Loucy (cell line): ENCODE results near the gene OR10J4.

Experiments used
- H2AFZ ChIP-seq: fragments of 200-600 bp; sonication (generic); 2 replicates; pipeline ENCODE4 v1.6.0; 2016; ENCODE audit warnings: antibody characterized with exemption, mild to moderate bottlenecking, low read length, moderate library complexity
- H3F3A ChIP-seq: fragments of 200-600 bp; 2 replicates; pipeline ENCODE4 v1.6.0; 2016; ENCODE audit warnings: antibody characterized with exemption, low read depth, mild to moderate bottlenecking
- H3K27me3 ChIP-seq: fragments of 200-600 bp; sonication (generic); 2 replicates; pipeline ENCODE4 v1.6.1; 2014; ENCODE audit warnings: low read length, mild to moderate bottlenecking; ENCODE audit not compliant: insufficient read depth, poor library complexity, severe bottlenecking
- H3K36me3 ChIP-seq: fragments of 200-600 bp; sonication (generic); 2 replicates; pipeline ENCODE4 v1.6.1; 2016; ENCODE audit warnings: low read length; ENCODE audit not compliant: insufficient read depth
- H3K4me1 ChIP-seq: fragments of 200-600 bp; sonication (generic); 2 replicates; pipeline ENCODE4 v1.5.1; 2014; ENCODE audit warnings: low read length, mild to moderate bottlenecking; ENCODE audit not compliant: insufficient read depth, poor library complexity, severe bottlenecking
- H3K4me2 ChIP-seq: fragments of 200-600 bp; sonication (generic); 2 replicates; pipeline ENCODE4 v1.6.0; 2014; ENCODE audit warnings: antibody characterized with exemption, low read length, low read depth, mild to moderate bottlenecking; ENCODE audit not compliant: poor library complexity, severe bottlenecking
- H3K4me3 ChIP-seq: fragments of 200-600 bp; sonication (generic); 2 replicates; pipeline ENCODE4 v1.5.1; 2014; ENCODE audit warnings: low read length, mild to moderate bottlenecking, mixed read lengths; ENCODE audit not compliant: poor library complexity, severe bottlenecking
- H3K79me2 ChIP-seq: fragments of 200-600 bp; sonication (generic); 2 replicates; pipeline ENCODE4 v1.6.1; 2014; ENCODE audit warnings: low read length; ENCODE audit not compliant: insufficient read depth
- H3K9ac ChIP-seq: fragments of 200-600 bp; sonication (generic); 2 replicates; pipeline ENCODE4 v1.6.0; 2014; ENCODE audit warnings: mild to moderate bottlenecking, low read depth, low read length, moderate library complexity; ENCODE audit not compliant: poor library complexity, severe bottlenecking
- H3K9me2 ChIP-seq: fragments of 200-600 bp; sonication (generic); replicated peaks from 2 replicates; pipeline ENCODE4 v1.6.1; 2016; ENCODE audit warnings: low read depth, low read length, mixed read lengths
- H3K9me3 ChIP-seq: fragments of 200-600 bp; sonication (generic); 2 replicates; pipeline ENCODE4 v1.6.1; 2014; ENCODE audit warnings: mild to moderate bottlenecking, antibody characterized with exemption, low read length, low read depth; ENCODE audit not compliant: insufficient read depth
- H4K20me1 ChIP-seq: fragments of 200-600 bp; sonication (generic); 2 replicates; pipeline ENCODE4 v1.6.0; 2014; ENCODE audit warnings: antibody characterized with exemption, low read length, mild to moderate bottlenecking; ENCODE audit not compliant: insufficient read depth, poor library complexity, severe bottlenecking
- CTCF ChIP-seq: fragments of 200-600 bp; sonication (generic); conservative IDR thresholded peaks from 2 replicates; pipeline ENCODE4 v1.5.1; 2014; ENCODE audit warnings: mild to moderate bottlenecking, antibody characterized with exemption, low read length
- EZH2phosphoT487 ChIP-seq: fragments of 200-600 bp; IDR thresholded peaks from 2 replicates; pipeline ENCODE4 v1.6.1; 2018; ENCODE audit warnings: antibody characterized with exemption, mild to moderate bottlenecking, moderate library complexity, borderline replicate concordance

The OR10J4 gene

GRCh38 chr1:159473335-159473734 is 41.3 kb downstream of the OR10J4 start:
- no peaks in the 10 kb centered on the region for H3K27me3 ChIP-seq
- no peak overlapping the region for H3K9ac ChIP-seq
- H3K9me3 ChIP-seq, result no peaks in the 10 kb centered on the region
- H3K36me3 ChIP-seq, result no peaks in the 10 kb centered on the region
- TF ChIP-seq EZH2phosphoT487 (no peak), CTCF (no peak)
- H4K20me1 ChIP-seq, result no peaks in the 10 kb centered on the region
- no peaks in the 10 kb centered on the region for H3K4me1 ChIP-seq
- no peak overlapping the region for H2AFZ ChIP-seq
- H3K9me2 ChIP-seq, result no peaks in the 10 kb centered on the region
- H3F3A ChIP-seq, result no peaks in the 10 kb centered on the region
- H3K79me2 ChIP-seq, result no peaks in the 10 kb centered on the region
- no peak overlapping the region for H3K4me2 ChIP-seq
- H3K4me3 ChIP-seq, result no peak overlapping the region

- no peak for TF ChIP-seq EZH2phosphoT487
- TF ChIP-seq CTCF, result no peak
- Histone ChIP-seq H3F3A (no peaks in the 10 kb centered on the region), H3K36me3 (no peaks in the 10 kb centered on the region), H3K4me3 (no peak overlapping the region), H3K4me2 (no peak overlapping the region), H3K79me2 (no peaks in the 10 kb centered on the region), H3K9me3 (no peaks in the 10 kb centered on the region), H2AFZ (no peak overlapping the region), H3K27me3 (no peaks in the 10 kb centered on the region), H3K4me1 (no peaks in the 10 kb centered on the region), H3K9me2 (no peaks in the 10 kb centered on the region), H3K9ac (no peak overlapping the region), H4K20me1 (no peaks in the 10 kb centered on the region)
Observed at GRCh38 chr1:159474926-159475325, 42.9 kb downstream of the OR10J4 start.
